SHP77 (cell line): ENCODE results near the gene DOCK2.

Experiments used
- DNase-seq, 2 experiments: peaks; one replicate each; lab custom pipeline; 2025; lab: John Stamatoyannopoulos, UW

DOCK2 gene

DNA sequence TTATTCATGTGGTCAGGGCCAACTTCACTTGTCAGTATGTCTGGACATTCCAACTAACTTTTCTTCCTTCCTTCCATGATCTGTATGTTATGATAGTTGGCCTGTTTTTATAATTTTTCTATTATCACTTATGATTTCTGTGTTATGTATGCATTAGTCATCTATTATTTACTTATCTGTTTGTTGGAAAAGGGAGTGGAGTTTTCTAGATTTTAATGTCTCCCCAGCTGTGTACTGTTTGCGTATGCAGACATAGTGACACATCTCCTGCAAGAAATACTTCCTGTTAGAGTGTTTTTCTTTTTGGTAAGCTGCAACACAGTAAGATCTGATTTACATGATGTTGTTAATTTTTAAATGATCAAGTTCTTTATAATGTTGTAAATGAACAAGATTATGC is 351.9 kb downstream of the DOCK2 start:
- DNase-seq = no peak

DNA sequence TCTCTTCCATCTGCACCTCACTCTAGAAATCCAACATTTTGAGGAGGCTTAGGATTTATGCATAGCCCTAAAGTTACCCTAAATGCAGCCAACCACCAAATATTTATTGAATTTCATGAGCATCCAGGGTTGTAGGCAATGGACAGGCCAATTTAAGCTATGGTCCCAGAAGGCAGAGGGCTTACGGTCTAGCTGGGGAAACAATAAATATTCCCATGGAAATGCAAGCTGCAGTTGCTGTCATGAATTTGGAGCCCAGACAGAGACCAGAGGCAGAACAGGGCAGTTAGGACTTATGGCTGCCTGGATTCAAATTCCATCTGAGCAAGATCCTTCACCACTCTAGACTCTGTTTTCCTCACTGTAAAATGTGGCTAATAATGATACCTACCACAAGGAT is 352.3 kb downstream of the DOCK2 start:
- DNase-seq = no peak

DNA sequence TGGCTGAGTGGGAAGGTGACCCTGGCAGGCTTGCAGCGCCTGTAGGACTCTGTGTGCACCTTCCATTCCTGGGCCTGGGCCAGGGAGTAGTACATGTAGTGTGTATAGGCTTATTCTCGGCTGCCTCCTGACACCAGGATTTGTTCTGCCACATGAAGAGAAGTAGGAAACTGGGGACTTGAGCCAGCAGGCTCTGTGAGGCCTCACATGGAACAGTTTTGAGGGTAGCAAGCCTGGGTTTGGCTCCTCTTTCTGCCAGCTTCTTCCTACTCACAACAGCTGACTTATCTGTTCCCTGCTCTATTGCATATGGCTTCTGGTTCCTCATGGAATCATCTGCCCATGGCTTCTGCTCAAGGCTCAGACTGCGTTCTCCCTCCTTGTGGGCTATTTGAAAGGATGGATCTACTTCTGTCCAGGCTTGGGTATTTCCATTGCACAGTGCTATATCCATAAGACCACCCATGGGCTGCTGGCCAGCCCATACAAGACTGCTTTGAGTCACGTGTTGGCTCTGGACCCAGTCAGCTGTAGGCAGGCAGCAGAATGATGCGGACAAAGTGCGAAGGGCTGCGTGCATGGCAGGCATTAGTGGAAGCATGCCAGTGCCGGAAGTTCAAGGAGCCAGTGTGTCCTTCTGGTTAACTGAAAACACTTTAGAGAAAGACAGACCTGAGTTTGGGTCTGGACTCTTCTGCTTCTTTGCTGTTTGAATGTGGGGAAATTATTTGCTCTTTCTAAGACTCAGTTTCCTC is 354.2 kb downstream of the DOCK2 start:
- DNase-seq = no peak

DNA sequence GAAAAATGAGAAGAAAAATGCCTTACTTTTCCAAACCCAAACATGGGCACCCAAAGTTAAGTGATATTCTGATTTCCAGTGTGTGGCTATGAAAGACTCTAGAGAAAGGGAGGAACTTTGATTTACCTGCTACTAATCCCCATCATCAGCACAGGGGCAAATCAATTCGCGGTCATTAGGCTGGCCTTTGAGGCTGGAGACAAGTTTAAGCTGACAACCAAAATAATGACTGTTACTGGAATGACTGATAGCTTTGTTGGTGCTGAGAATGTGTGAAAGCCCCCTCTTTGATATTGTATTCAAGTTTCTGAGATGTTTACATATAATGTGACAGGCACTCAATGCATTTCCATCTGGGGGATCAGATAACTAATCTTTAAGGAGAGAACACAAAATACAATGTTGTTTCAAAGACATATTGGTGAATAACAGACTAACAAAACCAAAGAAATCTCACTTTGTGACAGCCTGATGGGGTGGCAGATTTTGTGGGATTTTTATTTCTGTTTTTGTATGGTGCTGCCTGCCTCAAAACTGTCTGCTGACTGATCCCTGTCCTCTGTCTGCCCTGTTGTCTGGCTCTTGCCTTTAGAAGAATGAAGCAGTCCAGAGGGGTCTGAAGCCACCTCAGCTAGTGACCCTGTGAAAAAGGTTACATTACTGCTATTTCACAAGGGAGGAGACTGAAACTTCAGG is 355.9 kb downstream of the DOCK2 start:
- no peak for DNase-seq

DNA sequence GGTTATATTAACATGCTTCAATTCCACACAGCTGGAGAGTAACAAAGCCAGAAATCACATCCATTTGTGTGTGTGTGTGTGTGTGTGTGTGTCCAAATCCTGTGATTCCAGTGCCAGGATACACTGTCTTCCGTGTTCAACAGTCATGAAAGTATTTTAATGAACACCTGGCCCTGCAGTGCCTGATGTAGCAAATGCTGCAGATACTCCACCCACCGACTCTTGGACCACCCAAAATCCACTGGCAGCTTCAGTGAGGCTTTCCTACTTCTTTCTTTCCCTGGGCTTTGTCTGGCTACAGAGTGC is 356.4 kb downstream of the DOCK2 start:
- no peak for DNase-seq

DNA sequence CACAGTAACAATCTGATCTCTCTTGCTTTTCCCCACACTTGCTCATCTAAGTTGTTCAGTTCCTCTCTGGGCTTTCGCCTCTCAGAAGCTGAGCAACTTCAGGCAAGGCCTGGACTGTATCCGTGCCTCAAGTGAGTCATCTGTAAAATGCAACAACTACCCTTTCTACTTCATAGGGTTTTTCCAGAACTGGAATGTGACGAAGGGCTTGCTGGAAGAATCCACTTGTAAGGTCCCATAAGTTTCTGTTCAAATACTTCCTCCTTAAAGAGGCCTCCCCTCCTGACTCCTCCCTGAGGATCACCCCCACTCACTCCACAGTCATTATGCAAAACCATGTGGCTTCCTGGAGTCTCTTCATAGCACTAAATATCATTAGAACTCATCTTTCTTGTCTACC is 360.7 kb downstream of the DOCK2 start:
- DNase-seq = no peak

DNA sequence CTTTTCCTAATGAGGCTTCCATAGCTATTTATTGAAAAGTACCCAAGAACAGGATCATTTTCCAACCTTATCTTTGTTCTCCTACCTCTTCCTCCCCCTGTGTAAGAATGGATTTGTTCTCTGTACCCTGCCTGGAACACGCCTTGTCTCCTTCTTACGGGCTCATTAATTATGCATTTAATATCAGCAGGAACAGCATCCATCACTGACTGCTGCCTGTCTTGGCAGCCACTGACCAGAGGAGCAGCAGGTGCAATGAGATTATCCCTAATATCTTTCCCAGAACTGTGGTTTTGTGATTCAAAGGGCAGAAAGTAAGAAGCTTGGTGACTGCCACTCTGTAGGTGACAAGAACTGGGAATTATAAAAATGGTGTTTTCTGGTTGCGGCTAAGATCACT is 362.5 kb downstream of the DOCK2 start:
- no peak for DNase-seq

DNA sequence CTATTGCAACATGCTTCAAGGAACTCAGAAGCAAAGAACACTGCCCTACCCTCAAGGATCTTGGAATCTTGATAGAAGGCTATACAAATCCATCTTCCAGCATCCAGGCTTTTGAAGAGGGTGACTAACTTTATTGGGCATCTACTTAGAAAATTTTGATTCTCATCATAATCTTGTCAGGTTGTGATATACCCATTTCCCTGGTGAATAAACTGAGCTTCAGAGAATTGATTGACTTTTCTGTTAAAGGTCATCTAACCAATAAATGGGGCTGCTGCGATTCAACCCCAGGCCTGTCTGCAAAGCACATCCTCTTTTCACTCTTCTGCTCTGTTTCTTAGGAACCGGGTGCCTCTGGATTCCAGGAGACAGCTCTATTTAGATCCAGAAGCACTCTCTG is 363.1 kb downstream of the DOCK2 start:
- DNase-seq = no peak

DNA sequence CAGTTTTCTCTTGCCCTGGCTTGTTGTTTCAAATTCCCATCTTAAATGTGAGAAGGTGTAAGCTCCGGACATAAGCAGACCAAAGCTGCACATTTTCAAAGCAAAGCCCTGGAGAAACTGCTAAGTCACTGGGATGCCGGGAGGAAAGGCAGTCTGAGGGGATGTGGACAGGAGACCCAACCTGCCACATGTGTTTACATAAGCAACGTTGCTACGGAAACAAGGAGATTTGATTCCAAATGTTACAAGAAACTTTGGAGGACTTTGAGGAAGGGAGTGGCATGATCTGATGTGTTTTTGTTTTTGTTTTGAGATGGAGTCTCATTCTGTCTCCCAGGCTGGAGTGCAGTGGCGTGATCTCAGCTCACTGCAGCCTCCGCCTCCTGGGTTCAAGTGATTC is 368.9 kb downstream of the DOCK2 start:
- DNase-seq = no peak

DNA sequence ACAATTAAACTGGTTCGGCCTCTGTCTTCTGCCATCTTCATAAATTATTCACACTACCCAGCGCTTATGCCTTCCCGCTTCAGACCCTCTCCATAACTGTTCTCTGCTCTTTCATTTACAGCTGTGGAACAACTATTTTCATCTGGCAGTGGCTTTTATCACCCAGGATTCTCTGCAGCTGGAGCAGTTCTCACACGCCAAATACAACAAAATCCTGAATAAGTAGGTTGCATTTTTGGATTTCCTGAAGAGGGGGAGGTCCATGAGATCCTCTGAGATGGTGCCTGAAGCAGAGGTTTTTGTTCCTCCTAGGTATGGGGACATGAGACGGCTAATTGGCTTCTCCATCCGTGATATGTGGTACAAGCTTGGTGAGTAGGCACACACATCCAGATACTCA is 371.3 kb downstream of the DOCK2 start:
- no peak for DNase-seq

DNA sequence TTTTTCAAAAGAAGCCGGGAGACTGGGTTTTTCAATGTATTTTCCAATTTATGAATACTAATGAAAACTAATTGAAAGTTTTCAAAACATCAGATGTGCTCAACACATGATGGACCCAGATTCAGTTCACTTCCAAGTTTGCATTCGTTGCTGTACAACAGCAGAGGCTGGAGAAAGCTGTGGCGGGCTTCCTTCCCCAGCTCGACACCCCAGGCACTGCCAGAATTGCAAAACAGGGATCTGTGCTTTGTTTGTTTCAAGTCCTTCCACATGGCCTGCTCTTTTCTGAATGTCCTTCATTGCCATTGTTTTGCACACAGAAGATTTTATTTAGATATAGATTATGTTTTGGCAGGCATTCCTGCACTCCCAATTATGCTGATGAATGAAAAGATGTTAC is 373.5 kb downstream of the DOCK2 start:
- DNase-seq = no peak

DNA sequence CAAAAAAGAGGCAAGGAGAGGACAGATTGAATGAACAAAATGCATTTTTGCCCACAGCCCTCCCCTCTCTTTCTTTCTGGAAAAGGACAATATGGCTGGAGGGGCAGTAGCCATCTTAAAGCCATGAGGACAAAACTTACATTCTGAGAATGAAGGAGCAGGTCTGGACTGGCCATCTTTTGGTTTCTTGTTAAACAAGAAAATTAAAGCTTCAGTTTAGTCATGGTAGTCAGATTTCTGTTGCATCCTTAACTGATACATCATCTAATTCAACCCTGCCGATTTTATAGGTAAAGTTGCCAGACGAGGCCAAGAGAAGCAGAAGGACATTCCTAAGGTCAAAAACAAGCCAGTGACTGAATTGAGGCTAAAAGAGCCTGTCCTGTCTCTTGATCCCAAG is 374.7 kb downstream of the DOCK2 start:
- DNase-seq = no peak

DNA sequence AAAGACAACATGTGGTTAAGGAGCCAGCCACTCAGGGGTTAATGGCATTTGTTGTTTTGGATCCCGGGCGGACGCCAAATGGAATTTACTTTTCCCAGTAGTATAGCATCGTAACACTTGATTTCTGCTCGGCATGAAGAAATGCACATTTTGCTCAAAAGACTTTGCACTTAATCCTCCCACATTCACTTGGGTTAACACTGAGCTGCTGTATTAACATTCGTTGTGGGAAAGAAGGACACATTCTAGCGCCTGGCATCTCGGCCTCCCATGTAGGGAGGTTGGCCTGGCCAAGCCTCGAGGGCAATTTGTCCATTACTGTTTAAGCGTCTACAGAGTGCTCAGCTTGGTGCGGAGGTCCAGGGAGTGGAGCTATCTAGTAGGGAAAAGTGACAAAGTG is 375.5 kb downstream of the DOCK2 start:
- DNase-seq = no peak

DNA sequence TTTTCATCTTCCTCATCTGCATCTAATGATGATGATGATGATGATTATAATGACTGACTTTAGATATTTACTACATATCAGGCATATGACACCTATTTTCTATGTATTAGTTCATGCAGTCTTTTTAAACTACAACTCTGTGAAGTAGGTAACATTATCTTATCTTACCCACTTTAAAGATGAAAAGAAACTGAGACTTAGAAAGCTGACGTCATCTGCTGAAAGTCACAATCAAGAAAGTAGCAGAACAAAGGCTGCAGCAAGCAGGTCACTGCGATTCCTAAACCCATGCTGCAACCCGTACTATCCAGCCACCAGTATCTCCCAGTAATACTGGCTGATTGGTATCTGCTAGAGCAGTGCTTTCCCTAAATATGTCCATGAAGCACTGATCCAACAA is 383.3 kb downstream of the DOCK2 start:
- DNase-seq = no peak

DNA sequence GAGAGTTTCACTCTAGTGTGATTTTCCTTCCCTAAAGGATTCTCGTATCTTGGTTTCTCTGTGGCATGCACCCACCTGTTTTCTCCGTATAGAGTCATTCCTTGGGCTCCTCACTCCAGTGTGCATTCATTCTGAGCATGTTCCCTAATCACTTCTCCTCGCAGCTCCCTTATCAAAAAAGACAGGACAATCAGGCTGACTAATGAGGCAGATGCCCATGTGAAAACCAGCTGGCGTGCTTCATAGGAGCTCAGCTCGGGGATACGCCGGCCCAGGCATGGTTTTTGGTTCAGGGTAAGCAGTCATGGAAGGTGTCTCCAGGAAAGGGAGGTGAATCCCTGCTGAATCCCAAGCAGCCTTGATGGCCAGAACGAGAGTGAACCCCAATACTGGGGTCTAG is 384.4 kb downstream of the DOCK2 start:
- DNase-seq = no peak

DNA sequence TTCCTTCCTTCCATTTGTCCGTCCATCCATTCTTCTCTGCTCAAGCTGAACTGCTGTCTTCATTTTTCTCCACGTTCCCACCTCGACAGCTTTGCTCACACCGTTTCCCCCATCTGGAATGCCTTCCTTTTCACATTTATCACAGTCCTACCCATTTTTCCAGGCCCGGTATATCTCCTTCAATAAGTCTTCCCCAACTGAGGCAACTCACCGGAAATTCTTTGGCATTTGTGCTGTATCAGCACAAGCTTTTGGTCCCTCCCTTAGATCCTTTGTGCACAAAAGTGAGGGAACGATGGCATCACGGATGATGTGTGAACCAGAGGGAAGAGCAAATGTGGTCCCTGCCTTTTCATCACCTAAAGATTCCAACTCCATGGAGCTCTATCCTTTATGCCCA is 388.8 kb downstream of the DOCK2 start:
- DNase-seq = no peak

DNA sequence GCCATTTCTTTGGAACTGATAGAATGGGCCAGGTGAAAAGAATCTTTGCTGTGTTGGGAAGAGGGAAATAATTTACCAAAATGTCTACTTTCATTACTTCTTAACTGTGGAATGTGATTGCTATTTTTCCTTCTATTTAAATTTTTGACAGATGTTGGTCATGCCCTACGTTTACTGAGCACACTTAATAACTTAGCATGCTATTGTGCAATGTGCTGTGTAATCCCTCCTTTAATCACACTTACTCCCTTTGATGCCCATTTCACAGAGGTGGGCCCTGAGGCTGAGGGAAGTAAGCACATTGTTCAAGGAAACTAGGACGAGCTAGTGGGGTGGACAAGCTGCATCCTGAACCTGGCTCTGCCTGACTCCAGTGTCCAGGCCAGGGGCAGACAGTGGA is 391.0 kb downstream of the DOCK2 start:
- no peak for DNase-seq

DNA sequence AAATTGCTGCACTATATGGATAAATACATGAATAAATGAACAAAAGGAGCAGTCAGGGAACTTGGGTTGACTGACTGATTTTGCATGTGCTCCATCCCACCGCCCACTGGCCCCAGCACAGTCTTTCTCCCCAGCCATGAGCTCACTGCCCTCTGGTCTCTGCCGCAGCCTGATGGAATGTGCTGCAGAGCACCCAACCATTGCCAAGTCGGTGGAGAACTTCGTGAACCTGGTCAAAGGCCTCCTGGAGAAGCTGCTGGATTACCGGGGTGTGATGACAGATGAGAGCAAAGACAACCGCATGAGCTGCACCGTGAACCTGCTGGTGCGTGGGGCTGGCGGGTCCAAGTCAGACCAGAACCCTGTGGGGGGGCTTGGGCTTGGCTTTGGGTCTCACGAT is 397.2 kb downstream of the DOCK2 start:
- DNase-seq = no peak

DNA sequence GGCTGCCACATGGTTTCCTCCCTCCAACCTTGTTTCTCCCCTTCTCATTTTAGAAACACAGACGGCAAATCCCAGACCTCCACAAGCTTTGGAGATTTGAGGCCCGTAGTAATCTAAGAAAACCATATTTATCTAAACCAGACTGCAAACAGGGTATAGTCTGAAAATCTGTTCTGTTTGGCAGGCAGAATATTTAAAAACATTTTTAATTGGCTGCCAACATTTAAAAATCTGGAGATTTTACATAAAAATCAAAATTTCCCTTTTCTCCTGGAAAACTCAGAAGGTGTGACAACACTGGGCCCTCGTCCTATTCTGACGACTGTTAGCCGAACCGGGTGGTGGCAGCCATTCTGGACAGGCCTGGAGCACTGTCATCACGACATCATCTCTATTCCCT is 401.2 kb downstream of the DOCK2 start:
- DNase-seq = no peak

DNA sequence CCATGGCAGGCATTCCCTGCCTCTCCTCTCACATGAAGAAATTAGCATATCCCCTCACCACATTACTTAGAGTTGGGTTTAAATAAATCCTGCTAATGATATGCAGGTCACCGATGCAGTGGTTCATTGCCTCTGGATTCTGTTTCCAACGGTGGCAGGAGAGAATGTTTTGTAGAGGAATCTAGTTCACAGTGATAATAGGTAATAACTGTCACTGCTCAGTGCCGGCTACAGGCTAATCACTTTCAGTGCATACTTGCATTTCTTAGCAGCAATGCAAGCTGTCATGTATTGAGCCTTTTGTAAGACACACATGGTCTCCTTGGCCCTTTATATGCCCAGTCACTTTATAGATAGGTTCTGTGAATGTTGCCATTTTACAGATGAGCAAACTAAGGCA is 402.8 kb downstream of the DOCK2 start:
- no peak for DNase-seq

DNA sequence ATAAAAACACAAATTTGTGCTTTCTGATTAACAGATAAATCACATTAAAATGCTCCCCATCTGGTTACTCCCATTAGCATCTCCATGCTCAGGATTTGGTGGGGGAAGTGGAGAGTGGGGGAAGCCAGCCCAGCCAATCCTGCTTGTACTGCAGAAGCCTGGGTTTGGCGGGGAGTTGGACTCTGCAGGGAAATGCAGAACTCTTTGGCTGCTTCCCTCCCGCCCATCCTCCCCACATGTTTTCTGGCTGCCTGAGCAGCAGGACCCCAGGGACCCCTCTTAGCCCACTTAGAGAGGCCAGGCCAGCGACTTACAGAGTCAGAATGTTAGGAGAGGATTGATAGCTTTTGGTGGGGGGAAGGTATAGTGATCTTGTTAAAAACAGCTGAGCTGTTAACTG is 409.2 kb downstream of the DOCK2 start:
- DNase-seq = no peak

DNA sequence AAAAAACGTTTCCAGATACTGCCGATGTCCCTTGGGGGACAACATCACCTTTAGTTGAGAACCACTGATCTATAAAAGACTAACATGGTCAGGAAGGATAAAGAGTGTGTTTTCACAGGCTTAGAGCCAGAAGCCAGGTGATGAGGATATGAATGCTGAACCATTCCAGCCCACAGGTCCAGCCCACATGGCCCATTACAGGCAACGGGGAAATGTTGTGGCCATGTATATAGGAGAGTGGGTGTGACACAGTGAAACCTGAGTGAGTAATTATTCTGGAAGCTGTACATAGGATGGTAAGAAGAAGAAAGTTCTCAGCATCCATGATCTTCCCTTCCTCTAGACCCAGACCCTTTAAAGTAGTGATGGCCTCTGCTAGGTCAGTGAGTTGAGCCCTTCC is 412.6 kb downstream of the DOCK2 start:
- no peak for DNase-seq

DNA sequence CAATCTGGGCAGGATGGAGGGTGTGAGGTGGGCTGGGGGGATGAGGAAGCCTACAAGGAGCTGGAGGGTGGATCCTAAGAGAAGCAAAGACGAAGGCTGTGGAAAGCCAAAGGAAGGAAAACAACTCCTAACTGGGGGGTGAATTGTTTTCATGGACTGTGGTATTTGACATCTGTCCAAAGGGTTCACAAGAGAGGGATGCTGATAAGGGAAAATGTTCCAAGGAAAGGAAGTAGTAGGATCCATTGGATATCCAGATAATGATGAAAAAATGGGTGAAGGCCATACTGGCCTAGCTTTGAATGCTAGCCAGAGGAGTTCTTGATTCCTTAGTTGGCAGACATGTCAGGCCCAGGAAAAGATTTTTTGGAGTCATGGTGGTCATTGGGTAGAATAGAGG is 416.8 kb downstream of the DOCK2 start:
- DNase-seq = no peak

DNA sequence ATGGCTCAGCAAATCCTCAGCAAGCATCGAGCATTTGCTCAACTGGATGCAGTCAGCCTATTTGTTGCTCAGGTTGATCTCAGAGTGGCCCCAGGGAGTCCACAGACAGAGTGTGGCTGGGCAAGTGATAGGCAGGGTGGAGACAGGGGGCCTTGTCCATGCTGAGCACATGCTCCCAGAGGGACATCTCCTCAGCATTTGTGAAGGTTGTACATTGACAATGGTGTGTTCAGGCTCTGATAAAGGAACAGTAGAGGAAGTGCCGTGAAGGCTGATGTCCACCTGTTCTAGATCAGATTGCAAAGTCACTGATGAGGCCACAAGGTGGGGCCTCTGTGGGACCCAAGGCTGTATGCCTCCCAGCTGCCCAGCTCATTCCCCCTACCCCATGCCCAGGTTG is 418.5 kb downstream of the DOCK2 start:
- DNase-seq = no peak
